Measurements from ENCODE around the gene ARHGAP15.

Gene ARHGAP15

GRCh38 chr2:143732076-143732475 is 602.9 kb downstream of the ARHGAP15 start:
- in situ Hi-C loops (cut with MboI; ENCODE audit: low sequenced_read_pairs), result no loop called here

DNA sequence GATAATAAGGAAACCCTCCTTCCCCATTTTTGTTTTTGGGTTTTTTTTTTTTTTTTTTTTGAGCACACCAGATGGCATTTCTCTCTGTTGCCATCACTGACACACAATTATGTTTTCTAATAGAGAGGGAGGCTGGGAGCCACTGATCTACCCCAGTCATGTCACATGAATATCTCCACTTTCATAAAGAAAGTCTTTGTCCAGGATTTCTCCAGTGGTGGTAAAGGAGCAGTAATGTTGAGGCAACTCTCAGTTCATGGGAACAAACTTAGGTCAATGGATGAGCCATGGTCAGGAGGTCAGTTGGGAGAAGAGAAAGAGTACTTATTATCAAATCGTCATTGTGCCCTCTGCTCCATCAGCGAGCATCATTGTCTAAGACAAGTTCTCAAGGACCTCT is 603.7 kb downstream of the ARHGAP15 start:
- in situ Hi-C loops (cut with MboI; ENCODE audit: low sequenced_read_pairs), result no loop called here

- in situ Hi-C loops (cut with MboI; ENCODE audit: low sequenced_read_pairs), result no loop called here
These were observed 605.3 kb downstream of the ARHGAP15 start for GRCh38 chr2:143734507-143734906.

- in situ Hi-C loops (cut with MboI; ENCODE audit: low sequenced_read_pairs), result no loop called here
These were observed 607.7 kb downstream of the ARHGAP15 start for GRCh38 chr2:143736904-143737303.

GRCh38 chr2:143740431-143740830 is 611.2 kb downstream of the ARHGAP15 start:
- in situ Hi-C loops (cut with MboI; ENCODE audit: low sequenced_read_pairs), result no loop called here

DNA sequence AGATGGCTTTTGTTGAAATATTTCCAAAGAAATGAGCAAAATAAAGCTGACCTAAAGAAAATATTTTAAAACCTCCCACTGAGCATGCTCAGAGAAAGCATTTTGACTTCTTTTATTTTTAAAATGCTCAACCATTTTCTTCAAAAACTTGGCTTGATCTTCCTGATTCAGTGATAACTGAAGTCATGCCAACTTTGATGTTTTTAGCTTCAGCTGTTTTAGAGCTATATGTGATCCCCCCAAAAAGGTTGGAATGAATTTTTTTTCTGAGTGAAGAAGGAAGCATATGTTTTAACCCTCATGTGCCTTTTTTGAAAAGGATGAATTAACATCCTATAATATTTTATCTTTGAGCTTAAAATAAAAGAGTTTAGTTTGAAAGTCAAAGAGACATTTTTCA is 612.0 kb downstream of the ARHGAP15 start:
- in situ Hi-C loops (cut with MboI; ENCODE audit: low sequenced_read_pairs), result no loop called here

GRCh38 chr2:143742581-143742980 is 613.4 kb downstream of the ARHGAP15 start:
- in situ Hi-C loops (cut with MboI; ENCODE audit: low sequenced_read_pairs), result no loop called here

- in situ Hi-C loops (cut with MboI; ENCODE audit: low sequenced_read_pairs), result no loop called here
These were observed 614.9 kb downstream of the ARHGAP15 start for GRCh38 chr2:143744114-143744513.

- in situ Hi-C loops (cut with MboI; ENCODE audit: low sequenced_read_pairs), result no loop called here
These were observed 615.8 kb downstream of the ARHGAP15 start for GRCh38 chr2:143745060-143745459.

- in situ Hi-C loops (cut with MboI; ENCODE audit: low sequenced_read_pairs), result no loop called here
These were observed 625.5 kb downstream of the ARHGAP15 start for GRCh38 chr2:143754742-143755141.

- in situ Hi-C loops (cut with MboI; ENCODE audit: low sequenced_read_pairs), result no loop called here
These were observed 629.6 kb downstream of the ARHGAP15 start for GRCh38 chr2:143758629-143759330.

DNA sequence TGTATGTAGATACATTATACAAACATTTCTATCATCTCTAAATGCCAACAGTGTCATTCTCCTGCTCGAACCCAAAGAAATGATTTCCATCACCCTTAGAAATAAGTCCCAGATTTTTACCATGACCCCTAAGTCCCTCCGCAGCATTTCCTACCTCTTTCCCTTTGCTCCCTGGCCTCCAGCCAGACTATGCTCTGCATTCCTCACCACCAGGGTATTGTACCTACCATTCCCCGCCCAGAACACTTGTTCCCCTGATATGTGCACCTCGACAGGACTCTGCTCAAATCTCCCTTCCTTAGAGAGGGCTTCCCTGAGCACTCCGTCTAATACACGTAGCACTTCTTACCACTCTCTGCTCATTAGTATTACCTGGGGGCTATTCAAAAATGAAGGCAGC is 630.2 kb downstream of the ARHGAP15 start:
- in situ Hi-C loops (cut with MboI; ENCODE audit: low sequenced_read_pairs), result no loop called here

DNA sequence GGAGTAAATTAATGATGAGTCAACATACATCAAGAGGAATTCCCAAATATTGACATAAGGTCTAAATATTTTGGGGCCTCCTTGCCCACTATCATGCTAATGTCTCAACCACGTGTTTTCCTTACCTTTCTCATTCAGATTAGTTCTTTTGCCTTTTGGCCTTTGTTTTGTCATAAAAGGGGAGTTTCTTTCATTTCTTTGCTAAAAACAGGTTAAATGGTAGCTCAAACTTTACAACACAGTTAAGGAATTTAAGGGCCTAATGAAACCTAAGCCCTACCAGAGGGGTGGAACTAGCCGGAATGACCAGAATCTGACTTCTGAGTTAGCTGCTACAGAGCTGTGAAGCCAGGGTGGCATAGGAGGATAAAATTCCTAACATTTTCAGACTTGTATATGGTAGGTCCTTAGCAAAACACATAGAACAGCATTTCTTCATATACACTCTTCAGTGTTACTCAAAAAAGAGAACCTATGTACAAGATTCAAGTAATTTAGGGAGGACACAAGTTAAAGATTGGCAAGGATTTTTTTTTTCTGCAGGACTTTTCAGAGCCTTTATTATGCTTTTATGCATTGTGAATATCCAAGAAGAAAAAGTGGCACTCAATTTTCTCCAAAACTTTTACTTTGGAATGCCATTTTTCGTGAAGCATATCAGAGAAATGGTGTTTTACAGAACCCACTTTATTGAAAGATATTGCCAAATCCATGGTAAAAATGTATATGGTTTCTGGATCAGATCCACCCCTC is 633.1 kb downstream of the ARHGAP15 start:
- in situ Hi-C loops (cut with MboI; ENCODE audit: low sequenced_read_pairs), result no loop called here

GRCh38 chr2:143764261-143764660 is 635.0 kb downstream of the ARHGAP15 start:
- in situ Hi-C loops (cut with MboI; ENCODE audit: low sequenced_read_pairs), result no loop called here

- in situ Hi-C loops (cut with MboI; ENCODE audit: low sequenced_read_pairs), result no loop called here
These were observed 635.5 kb downstream of the ARHGAP15 start for GRCh38 chr2:143764706-143765105.

- in situ Hi-C loops (cut with MboI; ENCODE audit: low sequenced_read_pairs), result no loop called here
These were observed 639.8 kb downstream of the ARHGAP15 start for GRCh38 chr2:143768991-143769390.

DNA sequence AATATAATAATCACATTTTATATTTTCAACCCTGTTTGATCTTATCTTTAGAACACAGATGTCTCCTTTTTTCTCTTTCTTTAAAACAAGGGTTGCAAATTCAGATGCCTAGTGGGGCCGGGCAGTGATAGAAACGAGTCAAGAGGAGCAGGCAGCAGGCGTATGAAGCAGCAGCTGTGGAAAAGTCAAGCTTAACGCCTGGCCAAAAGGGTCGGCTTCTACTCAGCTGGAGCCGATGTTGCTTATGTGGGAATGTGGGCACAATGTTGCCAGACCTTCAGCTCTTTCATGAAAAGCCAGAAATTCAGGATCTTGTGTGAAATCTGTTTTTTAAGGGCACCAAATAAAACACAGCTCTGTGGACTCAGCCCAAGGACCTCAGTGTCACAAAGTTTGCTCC is 642.7 kb downstream of the ARHGAP15 start:
- in situ Hi-C loops (cut with MboI; ENCODE audit: low sequenced_read_pairs), result no loop called here

GRCh38 chr2:143776526-143777297 is 647.5 kb downstream of the ARHGAP15 start:
- in situ Hi-C loops (cut with MboI; ENCODE audit: low sequenced_read_pairs), result no loop called here

DNA sequence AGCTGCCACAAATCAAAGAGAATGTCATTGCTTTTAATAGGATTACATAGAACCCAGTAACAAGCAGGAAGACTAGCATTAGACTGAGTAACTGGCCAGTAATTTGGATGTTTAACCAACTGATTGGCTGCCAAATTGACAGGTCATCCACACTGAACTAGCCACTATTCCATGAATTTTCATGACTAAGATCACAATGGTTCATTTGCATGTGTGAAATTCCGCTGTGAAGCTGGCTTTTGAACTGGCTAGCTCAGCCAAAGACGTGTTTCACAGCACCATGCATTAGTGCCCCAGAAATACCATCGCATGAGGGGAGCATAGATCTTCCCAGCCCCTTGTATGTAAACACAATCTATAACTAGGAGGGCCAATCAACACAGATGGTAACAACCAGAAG is 649.8 kb downstream of the ARHGAP15 start:
- in situ Hi-C loops (cut with MboI; ENCODE audit: low sequenced_read_pairs), result no loop called here

GRCh38 chr2:143786026-143786765 is 657.0 kb downstream of the ARHGAP15 start:
- in situ Hi-C loops (cut with MboI; ENCODE audit: low sequenced_read_pairs), result no loop called here

- in situ Hi-C loops (cut with MboI; ENCODE audit: low sequenced_read_pairs), result no loop called here
These were observed 658.5 kb downstream of the ARHGAP15 start for GRCh38 chr2:143787674-143788073.
